ENCODE results near the gene GJA1. TPM values are rescaled to one million over a fixed set of nuclear protein-coding genes. Genes with fewer than 3 reads are reported as not detected.
"Not testable (repeated sequence)": the region's sequence is repeated elsewhere in the genome, so short reads cannot be mapped to it uniquely, and the experiment has no call there.

GJA1 gene
- total RNA-seq, 1 experiment from 2014 or later = 15.2 TPM

GRCh38 chr6:121443971-121444541, 8.6 kb downstream of the GJA1 start:
- ChIA-PET CTCF (no interaction called here), POLR2A (ENCODE audit: unreplicated experiment) (interaction anchor here (0.6 kb wide), 1 partner anchor 165 kb away, joined by 9 read pairs; no protein-coding TSS in a partner anchor)
- Histone ChIP-seq H3K9me3 (ENCODE audit: low read length) (no peaks in the 10 kb centered on the region), H3K4me2 (ENCODE audit: low read length) (no peak overlapping the region), H3K36me3 (ENCODE audit: low read depth, low read length) (no peaks in the 10 kb centered on the region), H3K4me3 (ENCODE audit: low read length) (no peak overlapping the region), H2AFZ (ENCODE audit: low read length) (no peak overlapping the region), H3K4me1 (ENCODE audit: insufficient read depth, low read length) (no peaks in the 10 kb centered on the region), H3K79me2 (ENCODE audit: low read length) (peaks cover 36% of the 10 kb centered on the region), H3K9me2 (replicated peaks; ENCODE audit: low read length) (no peaks in the 10 kb centered on the region), H3F3A (ENCODE audit: low read length, unreplicated experiment) (no peaks in the 10 kb centered on the region), H3K9ac (ENCODE audit: low read length) (no peak overlapping the region), H3K27ac (ENCODE audit: low read length) (no peak overlapping the region), H4K20me1 (ENCODE audit: low read length) (no peaks in the 10 kb centered on the region), H3K27me3 (ENCODE audit: low read length) (no peaks in the 10 kb centered on the region)
- DNase-seq (no peak), ATAC-seq (no peak)
- TF ChIP-seq EZH2 (IDR thresholded peaks at IDR 0.05; ENCODE audit: low read length, unreplicated experiment) = no peak
- no peak for TF ChIP-seq EZH2phosphoT487 (IDR thresholded peaks at IDR 0.05; ENCODE audit: borderline replicate concordance, low read length)
- TF ChIP-seq, protein P1, sequence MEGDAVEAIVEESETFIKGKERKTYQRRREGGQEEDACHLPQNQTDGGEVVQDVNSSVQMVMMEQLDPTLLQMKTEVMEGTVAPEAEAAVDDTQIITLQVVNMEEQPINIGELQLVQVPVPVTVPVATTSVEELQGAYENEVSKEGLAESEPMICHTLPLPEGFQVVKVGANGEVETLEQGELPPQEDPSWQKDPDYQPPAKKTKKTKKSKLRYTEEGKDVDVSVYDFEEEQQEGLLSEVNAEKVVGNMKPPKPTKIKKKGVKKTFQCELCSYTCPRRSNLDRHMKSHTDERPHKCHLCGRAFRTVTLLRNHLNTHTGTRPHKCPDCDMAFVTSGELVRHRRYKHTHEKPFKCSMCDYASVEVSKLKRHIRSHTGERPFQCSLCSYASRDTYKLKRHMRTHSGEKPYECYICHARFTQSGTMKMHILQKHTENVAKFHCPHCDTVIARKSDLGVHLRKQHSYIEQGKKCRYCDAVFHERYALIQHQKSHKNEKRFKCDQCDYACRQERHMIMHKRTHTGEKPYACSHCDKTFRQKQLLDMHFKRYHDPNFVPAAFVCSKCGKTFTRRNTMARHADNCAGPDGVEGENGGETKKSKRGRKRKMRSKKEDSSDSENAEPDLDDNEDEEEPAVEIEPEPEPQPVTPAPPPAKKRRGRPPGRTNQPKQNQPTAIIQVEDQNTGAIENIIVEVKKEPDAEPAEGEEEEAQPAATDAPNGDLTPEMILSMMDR (conservative IDR thresholded peaks at IDR 0.05; ENCODE audit: low read depth, low read length) = no peak
- BruUV-seq (replicated peaks) = no TSS peak
- intact Hi-C loops (cut with micrococcal nuclease) = no loop called here

- H3K27ac ChIP-seq (ENCODE audit: low read length); H3K4me3 ChIP-seq (ENCODE audit: low read length); H3F3A ChIP-seq (ENCODE audit: low read length, unreplicated experiment); H4K20me1 ChIP-seq (ENCODE audit: low read length); H2AFZ ChIP-seq (ENCODE audit: low read length); BruUV-seq (replicated peaks); H3K9me3 ChIP-seq (ENCODE audit: low read length); H3K27me3 ChIP-seq (ENCODE audit: low read length); POLR2A ChIA-PET (ENCODE audit: unreplicated experiment); H3K36me3 ChIP-seq (ENCODE audit: low read depth, low read length); H3K9me2 ChIP-seq (replicated peaks; ENCODE audit: low read length); H3K9ac ChIP-seq (ENCODE audit: low read length); CTCF ChIA-PET; DNase-seq; H3K4me2 ChIP-seq (ENCODE audit: low read length); H3K4me1 ChIP-seq (ENCODE audit: insufficient read depth, low read length); ATAC-seq; intact Hi-C loops (cut with micrococcal nuclease): not testable (repeated sequence)
- peaks cover 20% of the 10 kb centered on the region; the same call in 1 of the 2 replicates for H3K79me2 ChIP-seq (ENCODE audit: low read length)
Observed at GRCh38 chr6:121446705-121447104, 11.3 kb downstream of the GJA1 start.

DNA sequence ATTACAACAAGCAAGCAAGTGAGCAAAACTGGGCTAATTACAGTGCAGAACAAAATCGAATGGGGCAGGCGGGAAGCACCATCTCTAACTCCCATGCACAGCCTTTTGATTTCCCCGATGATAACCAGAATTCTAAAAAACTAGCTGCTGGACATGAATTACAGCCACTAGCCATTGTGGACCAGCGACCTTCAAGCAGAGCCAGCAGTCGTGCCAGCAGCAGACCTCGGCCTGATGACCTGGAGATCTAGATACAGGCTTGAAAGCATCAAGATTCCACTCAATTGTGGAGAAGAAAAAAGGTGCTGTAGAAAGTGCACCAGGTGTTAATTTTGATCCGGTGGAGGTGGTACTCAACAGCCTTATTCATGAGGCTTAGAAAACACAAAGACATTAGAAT, 12.3 kb downstream of the GJA1 start:
- ATAC-seq; POLR2A ChIA-PET (ENCODE audit: unreplicated experiment); DNase-seq; H3K9ac ChIP-seq (ENCODE audit: low read length); H3K27me3 ChIP-seq (ENCODE audit: low read length); BruUV-seq (replicated peaks); H3K9me3 ChIP-seq (ENCODE audit: low read length); H3K4me2 ChIP-seq (ENCODE audit: low read length); CTCF ChIA-PET; H3F3A ChIP-seq (ENCODE audit: low read length, unreplicated experiment); H3K27ac ChIP-seq (ENCODE audit: low read length); H3K9me2 ChIP-seq (replicated peaks; ENCODE audit: low read length); H2AFZ ChIP-seq (ENCODE audit: low read length); H4K20me1 ChIP-seq (ENCODE audit: low read length); intact Hi-C loops (cut with micrococcal nuclease); H3K36me3 ChIP-seq (ENCODE audit: low read depth, low read length); H3K4me3 ChIP-seq (ENCODE audit: low read length); H3K4me1 ChIP-seq (ENCODE audit: insufficient read depth, low read length): not testable (repeated sequence)
- peaks cover 14% of the 10 kb centered on the region; the same call in 1 of the 2 replicates for H3K79me2 ChIP-seq (ENCODE audit: low read length)

GRCh38 chr6:121448528-121448927, 13.1 kb downstream of the GJA1 start:
- H3F3A ChIP-seq (ENCODE audit: low read length, unreplicated experiment); H3K36me3 ChIP-seq (ENCODE audit: low read depth, low read length); H3K4me1 ChIP-seq (ENCODE audit: insufficient read depth, low read length); H2AFZ ChIP-seq (ENCODE audit: low read length); H4K20me1 ChIP-seq (ENCODE audit: low read length); H3K9ac ChIP-seq (ENCODE audit: low read length); H3K79me2 ChIP-seq (ENCODE audit: low read length); H3K4me3 ChIP-seq (ENCODE audit: low read length); DNase-seq; ATAC-seq; BruUV-seq (replicated peaks); H3K27ac ChIP-seq (ENCODE audit: low read length); H3K27me3 ChIP-seq (ENCODE audit: low read length); H3K9me3 ChIP-seq (ENCODE audit: low read length); H3K4me2 ChIP-seq (ENCODE audit: low read length); POLR2A ChIA-PET (ENCODE audit: unreplicated experiment); intact Hi-C loops (cut with micrococcal nuclease); H3K9me2 ChIP-seq (replicated peaks; ENCODE audit: low read length): not testable (repeated sequence)
- CTCF ChIA-PET = interaction anchor here (0.6 kb wide), 1 partner anchor 410 kb away, joined by 5 read pairs; no protein-coding TSS in a partner anchor

Measured in PC-3 (cell line).